K562 (cell line): Measurements from ENCODE around the gene GDAP2. TPM values are rescaled to one million over a fixed set of nuclear protein-coding genes. Genes with fewer than 3 reads are reported as not detected.

ENCODE experiments used
- BMI1 ChIP-seq: fragments of 150-350 bp; IDR thresholded peaks from 2 replicates; pipeline ENCODE4 v1.6.1; 2014; ENCODE audit warnings: low read length
- HDAC8 ChIP-seq: fragments of 450-650 bp; IDR thresholded peaks from 2 replicates; pipeline ENCODE4 v1.6.1; 2016; ENCODE audit warnings: mild to moderate bottlenecking, missing genetic modification characterization, moderate library complexity, missing compliant biosample characterization
- HIVEP1 ChIP-seq: fragments of 250-450 bp; sonication (Bioruptor Pico); IDR thresholded peaks from 2 replicates; pipeline ENCODE4 v1.4.0; 2020; ENCODE audit warnings: mild to moderate bottlenecking
- KLF1 ChIP-seq: fragments of 450-650 bp; IDR thresholded peaks from 2 replicates; pipeline ENCODE4 v1.6.1; 2016; ENCODE audit warnings: missing genetic modification characterization, missing compliant biosample characterization
- KLF6 ChIP-seq: fragments of 250-450 bp; sonication (Bioruptor Pico); IDR thresholded peaks from 2 replicates; pipeline ENCODE4 v1.4.0; 2020; ENCODE audit warnings: mild to moderate bottlenecking, moderate library complexity, borderline replicate concordance
- MTA3 ChIP-seq: fragments of 450-650 bp; formaldehyde crosslinking; IDR thresholded peaks from 2 replicates; pipeline ENCODE4 v1.6.1; 2017; ENCODE audit warnings: mild to moderate bottlenecking, borderline replicate concordance
- NFYB ChIP-seq: IDR thresholded peaks from 2 replicates; pipeline ENCODE4 v1.6.1; 2011; ENCODE audit warnings: mild to moderate bottlenecking, moderate library complexity; ENCODE audit not compliant: insufficient read length; ENCODE audit errors: extremely low read depth
- NUFIP1 ChIP-seq: fragments of 450-650 bp; IDR thresholded peaks from 2 replicates; pipeline ENCODE4 v1.6.1; 2018; ENCODE audit not compliant: partially characterized antibody
- PATZ1 ChIP-seq: fragments of 250-450 bp; sonication (Bioruptor Pico); IDR thresholded peaks from 2 replicates; pipeline ENCODE4 v1.5.0; 2020; ENCODE audit warnings: mild to moderate bottlenecking, borderline replicate concordance
- TSC22D4 ChIP-seq: fragments of 450-650 bp; IDR thresholded peaks from 2 replicates; pipeline ENCODE4 v1.6.1; 2016; ENCODE audit warnings: missing genetic modification characterization, missing biosample characterization, control low read depth
- XRCC4 ChIP-seq: IDR thresholded peaks from one replicate; pipeline ENCODE4 v1.6.1; 2011; ENCODE audit not compliant: insufficient read depth, insufficient read length; ENCODE audit errors: extremely low read depth
- ZBTB12 ChIP-seq: fragments of 250-450 bp; sonication (Bioruptor Pico); IDR thresholded peaks from 2 replicates; pipeline ENCODE4 v1.4.0; 2020
- ZBTB2 ChIP-seq: fragments of 450-650 bp; IDR thresholded peaks from 2 replicates; pipeline ENCODE4 v1.6.1; 2016; ENCODE audit warnings: antibody characterized with exemption
- ZNF212 ChIP-seq: fragments of 450-650 bp; formaldehyde crosslinking; IDR thresholded peaks from 2 replicates; pipeline ENCODE4 v1.4.0; 2020; ENCODE audit warnings: mild to moderate bottlenecking
- ZNF232 ChIP-seq: sonication (generic); formaldehyde crosslinking; IDR thresholded peaks from 2 replicates; pipeline ENCODE4 v1.8.0; 2022; ENCODE audit warnings: mild to moderate bottlenecking, missing genetic modification reagents
- polyA plus RNA-seq, 8 experiments: library from polyadenylated mRNA; depleted of rRNA in 4 of 8; stranded (reverse) in 5 of 8; unstranded in 3 of 8; fragments of >200 nt; fragmentation: Nextera tagmentation in 2 of 8; fragmentation: Illumina TruSeq in 1 of 8; extraction: Ambion mirVana in 2 of 8; extraction: Trizol in 1 of 8; gene quantifications; 2 replicates each; pipeline versions ENCODE4 v1.2.1 to v1.2.3, GENCODE V29; 2011 to 2014; ENCODE audit warnings: inconsistent platforms in 1 of 8, missing spikeins in 1 of 8
- total RNA-seq, 7 experiments: library from RNA; depleted of rRNA in 6 of 7; stranded (reverse); fragments of >200 nt in 6 of 7; fragmentation: Illumina TruSeq in 2 of 7; extraction: Trizol in 2 of 7; gene quantifications; 2 replicates each; pipeline versions ENCODE4 v1.2.1 to v1.2.3, GENCODE V29; 2011 to 2021; ENCODE audit warnings: low replicate concordance in 1 of 7
- TF ChIP-seq, protein P1 (sequence below): IDR thresholded peaks from 2 replicates; pipeline ENCODE4 v1.6.1; 2012; ENCODE audit warnings: low read depth, low read length, improper control_type of control experiment, borderline replicate concordance
- TF ChIP-seq, protein P2 (sequence below), 2 experiments: fragments of 450-650 bp in 1 of 2; IDR thresholded peaks; 2 replicates each; pipeline ENCODE4 v1.6.1; 2011 to 2017; ENCODE audit warnings: low read depth in 2 of 2, antibody characterized with exemption in 1 of 2, borderline replicate concordance in 1 of 2, low read length in 1 of 2, mild to moderate bottlenecking in 1 of 2, mixed read lengths in 1 of 2; ENCODE audit not compliant: control insufficient read depth in 1 of 2

Gene GDAP2
- total and polyA plus RNA-seq, 9 of the 15 experiments (the other 6 are each of a cell fraction or from before 2014, with no cell fraction given) = 4.1 to 23.1 (median 13.2) TPM

DNA sequence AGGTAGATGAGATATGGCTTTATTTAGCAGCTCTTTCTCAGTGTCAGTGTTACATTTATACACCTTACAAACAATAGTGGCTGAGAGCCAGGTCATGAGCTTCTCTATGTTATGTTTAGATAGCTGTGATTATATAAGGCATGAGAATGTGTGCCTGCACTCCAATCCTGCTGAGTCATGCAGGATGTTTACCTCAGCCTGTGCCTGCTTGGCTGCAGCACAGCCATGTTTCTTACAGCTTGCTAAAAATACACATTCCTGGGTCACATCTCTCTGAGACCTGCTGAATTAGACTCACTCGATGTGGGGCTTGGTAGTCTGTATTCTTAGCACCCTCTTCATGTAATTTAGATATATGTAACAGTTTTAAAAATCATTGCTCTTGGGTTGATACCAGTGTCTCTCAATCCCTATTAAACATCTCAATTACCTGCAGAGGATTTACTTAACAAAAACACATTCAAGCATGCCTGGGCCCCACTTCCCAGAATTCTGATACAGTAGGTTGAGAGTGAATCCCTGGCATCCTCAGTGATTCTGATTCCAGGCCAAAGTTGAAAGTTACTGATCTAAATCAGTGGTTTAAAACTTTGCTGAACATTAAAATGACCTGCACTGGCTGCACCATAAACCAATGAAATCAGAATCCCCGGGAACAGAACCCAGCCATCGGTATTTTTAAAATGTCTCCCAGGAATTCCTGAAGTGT lies 107.5 kb downstream of the GDAP2 start (continued):
- TF ChIP-seq HDAC8 (tag) (peak; percentile 82; the same call in 1 of the 2 replicates), BMI1 (no peak), ZBTB12 (CRISPR knock-in tag) (peak; percentile 67; the same call in 1 of the 2 replicates), MTA3 (no peak), PATZ1 (CRISPR knock-in tag) (no peak), KLF6 (peak; percentile 96; the same call in 1 of the 2 replicates), TSC22D4 (tag) (no peak), NUFIP1 (peak; percentile 32), KLF1 (tag) (0 out of 2 replicates have a peak, but pooled peaks have one; percentile 22), ZBTB2 (no peak), ZNF232 (CRISPR knock-in tag) (no peak), NFYB (no peak), ZNF212 (CRISPR knock-in tag) (no peak), XRCC4 (no peak), HIVEP1 (CRISPR knock-in tag) (peak; percentile 70; the same call in 1 of the 2 replicates)
- TF ChIP-seq, protein P1, sequence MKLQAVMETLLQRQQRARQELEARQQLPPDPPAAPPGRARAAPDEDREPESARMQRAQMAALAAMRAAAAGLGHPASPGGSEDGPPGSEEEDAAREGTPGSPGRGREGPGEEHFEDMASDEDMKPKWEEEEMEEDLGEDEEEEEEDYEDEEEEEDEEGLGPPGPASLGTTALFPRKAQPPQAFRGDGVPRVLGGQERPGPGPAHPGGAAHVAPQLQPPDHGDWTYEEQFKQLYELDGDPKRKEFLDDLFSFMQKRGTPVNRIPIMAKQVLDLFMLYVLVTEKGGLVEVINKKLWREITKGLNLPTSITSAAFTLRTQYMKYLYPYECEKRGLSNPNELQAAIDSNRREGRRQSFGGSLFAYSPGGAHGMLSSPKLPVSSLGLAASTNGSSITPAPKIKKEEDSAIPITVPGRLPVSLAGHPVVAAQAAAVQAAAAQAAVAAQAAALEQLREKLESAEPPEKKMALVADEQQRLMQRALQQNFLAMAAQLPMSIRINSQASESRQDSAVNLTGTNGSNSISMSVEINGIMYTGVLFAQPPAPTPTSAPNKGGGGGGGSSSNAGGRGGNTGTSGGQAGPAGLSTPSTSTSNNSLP = 0 out of 2 replicates have a peak, but pooled peaks have one; percentile 28
- TF ChIP-seq, protein P2, sequence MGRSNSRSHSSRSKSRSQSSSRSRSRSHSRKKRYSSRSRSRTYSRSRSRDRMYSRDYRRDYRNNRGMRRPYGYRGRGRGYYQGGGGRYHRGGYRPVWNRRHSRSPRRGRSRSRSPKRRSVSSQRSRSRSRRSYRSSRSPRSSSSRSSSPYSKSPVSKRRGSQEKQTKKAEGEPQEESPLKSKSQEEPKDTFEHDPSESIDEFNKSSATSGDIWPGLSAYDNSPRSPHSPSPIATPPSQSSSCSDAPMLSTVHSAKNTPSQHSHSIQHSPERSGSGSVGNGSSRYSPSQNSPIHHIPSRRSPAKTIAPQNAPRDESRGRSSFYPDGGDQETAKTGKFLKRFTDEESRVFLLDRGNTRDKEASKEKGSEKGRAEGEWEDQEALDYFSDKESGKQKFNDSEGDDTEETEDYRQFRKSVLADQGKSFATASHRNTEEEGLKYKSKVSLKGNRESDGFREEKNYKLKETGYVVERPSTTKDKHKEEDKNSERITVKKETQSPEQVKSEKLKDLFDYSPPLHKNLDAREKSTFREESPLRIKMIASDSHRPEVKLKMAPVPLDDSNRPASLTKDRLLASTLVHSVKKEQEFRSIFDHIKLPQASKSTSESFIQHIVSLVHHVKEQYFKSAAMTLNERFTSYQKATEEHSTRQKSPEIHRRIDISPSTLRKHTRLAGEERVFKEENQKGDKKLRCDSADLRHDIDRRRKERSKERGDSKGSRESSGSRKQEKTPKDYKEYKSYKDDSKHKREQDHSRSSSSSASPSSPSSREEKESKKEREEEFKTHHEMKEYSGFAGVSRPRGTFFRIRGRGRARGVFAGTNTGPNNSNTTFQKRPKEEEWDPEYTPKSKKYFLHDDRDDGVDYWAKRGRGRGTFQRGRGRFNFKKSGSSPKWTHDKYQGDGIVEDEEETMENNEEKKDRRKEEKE (IDR thresholded peaks at IDR 0.05; ENCODE audit: borderline replicate concordance in 1 of 2, control insufficient read depth in 1 of 2, low read depth in 2 of 2, low read length in 1 of 2) = no peak
